Measurements from ENCODE around the gene GPBP1. TPM values are rescaled to one million over a fixed set of nuclear protein-coding genes. Genes with fewer than 3 reads are reported as not detected.

GPBP1 gene
- total RNA-seq, 1 experiment from 2014 or later: 112 TPM

DNA sequence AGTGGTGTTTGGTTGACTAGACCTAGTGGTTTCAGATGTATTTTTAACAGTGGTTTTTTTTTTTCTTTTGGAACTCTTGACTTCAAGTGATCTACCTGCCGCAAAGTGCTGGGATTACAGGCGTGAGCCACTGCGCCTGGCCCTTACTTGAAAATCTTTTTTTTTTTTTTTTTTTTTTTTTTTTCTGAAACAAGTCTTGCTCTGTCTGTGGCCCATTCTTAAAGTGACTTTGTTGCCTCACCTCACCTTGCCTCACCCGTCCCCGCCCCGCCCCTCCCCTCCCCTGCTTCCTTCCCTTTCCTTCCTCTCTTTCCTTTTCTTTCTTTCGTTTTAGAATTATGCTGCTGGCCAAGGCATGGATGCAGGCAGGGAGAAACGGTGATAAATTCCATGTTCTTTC, 26.0 kb downstream of the GPBP1 start:
- Histone ChIP-seq H3K14ac (ENCODE audit: insufficient read depth, low read length) (no peak overlapping the region), H2BK20ac (ENCODE audit: low read depth, low read length, poor library complexity, severe bottlenecking) (no peak overlapping the region), H2AFZ (ENCODE audit: low read length) (no peak overlapping the region), H3K4me1 (ENCODE audit: insufficient read depth, low read length) (no peaks in the 10 kb centered on the region; the same call in 1 of the 2 replicates), H3K27me3 (ENCODE audit: insufficient read depth, low read length) (no peaks in the 10 kb centered on the region), H3T11ph (ENCODE audit: low read length) (no peak overlapping the region), H3K4ac (ENCODE audit: low read depth, low read length) (no peak overlapping the region), H3K9me3 (ENCODE audit: control insufficient read depth, low read depth, low read length) (no peaks in the 10 kb centered on the region), H3K79me2 (ENCODE audit: insufficient read depth, low read length) (peaks cover 65% of the 10 kb centered on the region; the same call in 1 of the 2 replicates), H3K79me1 (ENCODE audit: insufficient read depth, low read depth, low read length, poor library complexity, severe bottlenecking) (peaks cover 2% of the 10 kb centered on the region), H4K5ac (ENCODE audit: insufficient read length, low read depth, low read length) (no peak overlapping the region), H2AK5ac (ENCODE audit: insufficient read length, low read length) (no peak overlapping the region), H2BK5ac (ENCODE audit: insufficient read length, low read length) (no peak overlapping the region), H4K20me1 (ENCODE audit: control insufficient read depth, insufficient read depth, insufficient read length) (no peaks in the 10 kb centered on the region), H3K23ac (ENCODE audit: insufficient read length, low read depth, low read length) (no peak overlapping the region), H3K23me2 (ENCODE audit: insufficient read length, low read depth, low read length, poor library complexity, severe bottlenecking) (no peaks in the 10 kb centered on the region), H3K9ac (ENCODE audit: extremely low read depth, insufficient read length, low read length) (no peak overlapping the region), H3K27ac (ENCODE audit: insufficient read length, low read depth, low read length) (no peak overlapping the region), H4K8ac (replicated peaks; ENCODE audit: insufficient read length, low read depth, low read length) (no peak overlapping the region), H3K56ac (ENCODE audit: insufficient read length, low read depth, low read length) (no peak overlapping the region), H2BK12ac (ENCODE audit: insufficient read length, low read depth, low read length) (no peak overlapping the region), H2BK120ac (ENCODE audit: low read depth, low read length, poor library complexity, severe bottlenecking) (no peak overlapping the region), H4K91ac (ENCODE audit: insufficient read length, low read depth, low read length) (no peak overlapping the region), H2BK15ac (ENCODE audit: low read depth, low read length) (no peak overlapping the region), H3K4me2 (ENCODE audit: insufficient read depth, insufficient read length, low read length) (peak overlapping the region; percentile 32), H3K18ac (ENCODE audit: insufficient read length, low read depth, low read length) (no peak overlapping the region)
- peaks cover 25 to 32% of the 10 kb centered on the region in 2 experiments for H3K4me1 Mint-ChIP-seq
- peaks cover 9 to 21% (median 9%) of the 10 kb centered on the region in 3 experiments; a peak in 5 of 7 replicates for H3K36me3 Mint-ChIP-seq (ENCODE audit: insufficient read depth in 1 of 3, low read depth in 3 of 3)
- no peak overlapping the region; a peak in 1 of 7 replicates for H3K27ac Mint-ChIP-seq
- no CpG with 5 or more reads among the region's 8 CpGs for WGBS (ENCODE audit: extremely low coverage, insufficient read length, low lambda C conversion rate)
- no peaks in the 10 kb centered on the region for H3K9me3 Mint-ChIP-seq
- DNase-seq: peak; percentile 62
- no peaks in the 10 kb centered on the region for H3K27me3 Mint-ChIP-seq (ENCODE audit: low read depth)
- TF ChIP-seq, protein P1, sequence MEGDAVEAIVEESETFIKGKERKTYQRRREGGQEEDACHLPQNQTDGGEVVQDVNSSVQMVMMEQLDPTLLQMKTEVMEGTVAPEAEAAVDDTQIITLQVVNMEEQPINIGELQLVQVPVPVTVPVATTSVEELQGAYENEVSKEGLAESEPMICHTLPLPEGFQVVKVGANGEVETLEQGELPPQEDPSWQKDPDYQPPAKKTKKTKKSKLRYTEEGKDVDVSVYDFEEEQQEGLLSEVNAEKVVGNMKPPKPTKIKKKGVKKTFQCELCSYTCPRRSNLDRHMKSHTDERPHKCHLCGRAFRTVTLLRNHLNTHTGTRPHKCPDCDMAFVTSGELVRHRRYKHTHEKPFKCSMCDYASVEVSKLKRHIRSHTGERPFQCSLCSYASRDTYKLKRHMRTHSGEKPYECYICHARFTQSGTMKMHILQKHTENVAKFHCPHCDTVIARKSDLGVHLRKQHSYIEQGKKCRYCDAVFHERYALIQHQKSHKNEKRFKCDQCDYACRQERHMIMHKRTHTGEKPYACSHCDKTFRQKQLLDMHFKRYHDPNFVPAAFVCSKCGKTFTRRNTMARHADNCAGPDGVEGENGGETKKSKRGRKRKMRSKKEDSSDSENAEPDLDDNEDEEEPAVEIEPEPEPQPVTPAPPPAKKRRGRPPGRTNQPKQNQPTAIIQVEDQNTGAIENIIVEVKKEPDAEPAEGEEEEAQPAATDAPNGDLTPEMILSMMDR (conservative IDR thresholded peaks at IDR 0.05): no peak
- no peak overlapping the region for H3K4me3 Mint-ChIP-seq
